ENCODE data around the gene LDLRAD2. TPM values are rescaled to one million over a fixed set of nuclear protein-coding genes. Genes with fewer than 3 reads are reported as not detected.

Gene LDLRAD2
- total RNA-seq, 4 donors from 2014 or later, result 0.22 TPM; not detected in 3

DNA sequence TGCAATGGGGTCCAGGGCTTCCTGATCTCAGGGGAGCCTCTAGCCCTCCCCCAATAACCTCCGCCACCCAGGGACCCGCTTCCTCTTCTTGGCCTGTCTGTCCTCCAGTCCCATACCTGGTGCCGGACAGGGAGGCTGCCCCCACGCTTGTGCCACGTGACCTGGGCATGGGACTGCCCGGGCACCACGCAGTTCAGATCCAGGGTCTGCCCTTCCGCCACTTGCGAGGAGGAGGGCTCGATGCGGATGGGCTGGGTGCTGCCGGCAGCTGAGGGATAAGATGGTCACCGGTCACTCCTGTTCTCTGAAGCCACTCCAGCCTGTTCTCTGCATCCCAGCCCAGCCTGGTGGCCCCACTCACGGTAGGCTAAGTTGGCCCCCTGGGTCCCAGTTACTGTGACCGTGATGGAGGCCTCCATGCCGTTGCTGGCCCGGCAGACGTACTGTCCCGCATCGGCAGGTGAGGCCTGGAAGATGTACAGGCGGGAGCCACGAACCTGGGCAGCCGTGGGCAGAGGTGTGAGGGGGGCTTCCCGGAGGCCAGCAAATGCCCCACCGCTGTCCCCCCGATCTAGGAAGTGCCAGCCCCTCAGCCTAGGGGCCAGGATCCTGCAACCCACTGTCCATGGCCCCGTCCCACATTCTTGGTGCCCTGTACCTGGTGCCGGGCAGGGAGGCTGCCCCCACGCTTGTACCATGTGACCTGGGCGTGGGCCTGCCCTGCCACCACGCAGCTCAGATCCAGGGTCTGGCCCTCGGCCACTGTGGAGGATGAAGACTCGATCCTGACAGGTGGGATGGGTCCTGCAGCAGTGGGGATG, 39.6 kb downstream of the LDLRAD2 start:
- DNase-seq, result no peak
- H3K4me1 ChIP-seq, result no peaks in the 10 kb centered on the region
- TF ChIP-seq, protein P1, sequence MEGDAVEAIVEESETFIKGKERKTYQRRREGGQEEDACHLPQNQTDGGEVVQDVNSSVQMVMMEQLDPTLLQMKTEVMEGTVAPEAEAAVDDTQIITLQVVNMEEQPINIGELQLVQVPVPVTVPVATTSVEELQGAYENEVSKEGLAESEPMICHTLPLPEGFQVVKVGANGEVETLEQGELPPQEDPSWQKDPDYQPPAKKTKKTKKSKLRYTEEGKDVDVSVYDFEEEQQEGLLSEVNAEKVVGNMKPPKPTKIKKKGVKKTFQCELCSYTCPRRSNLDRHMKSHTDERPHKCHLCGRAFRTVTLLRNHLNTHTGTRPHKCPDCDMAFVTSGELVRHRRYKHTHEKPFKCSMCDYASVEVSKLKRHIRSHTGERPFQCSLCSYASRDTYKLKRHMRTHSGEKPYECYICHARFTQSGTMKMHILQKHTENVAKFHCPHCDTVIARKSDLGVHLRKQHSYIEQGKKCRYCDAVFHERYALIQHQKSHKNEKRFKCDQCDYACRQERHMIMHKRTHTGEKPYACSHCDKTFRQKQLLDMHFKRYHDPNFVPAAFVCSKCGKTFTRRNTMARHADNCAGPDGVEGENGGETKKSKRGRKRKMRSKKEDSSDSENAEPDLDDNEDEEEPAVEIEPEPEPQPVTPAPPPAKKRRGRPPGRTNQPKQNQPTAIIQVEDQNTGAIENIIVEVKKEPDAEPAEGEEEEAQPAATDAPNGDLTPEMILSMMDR (IDR thresholded peaks at IDR 0.05), result no peak
- TF ChIP-seq POLR2A (IDR thresholded peaks at IDR 0.05), result no peak
- no peak overlapping the region for H3K27ac ChIP-seq
- no peaks in the 10 kb centered on the region for H3K27me3 ChIP-seq
- intact Hi-C loops (cut with DNase I), result no loop called here
- WGBS, 2 donors, result 88 to 91% methylated on average over 18 to 19 of the region's 33 CpGs
- H3K9me3 ChIP-seq, result no peaks in the 10 kb centered on the region
- H3K4me3 ChIP-seq (replicated peaks in 1 of 3), result no peak overlapping the region
- peaks cover 93% of the 10 kb centered on the region in 2 donors for H3K36me3 ChIP-seq

DNA sequence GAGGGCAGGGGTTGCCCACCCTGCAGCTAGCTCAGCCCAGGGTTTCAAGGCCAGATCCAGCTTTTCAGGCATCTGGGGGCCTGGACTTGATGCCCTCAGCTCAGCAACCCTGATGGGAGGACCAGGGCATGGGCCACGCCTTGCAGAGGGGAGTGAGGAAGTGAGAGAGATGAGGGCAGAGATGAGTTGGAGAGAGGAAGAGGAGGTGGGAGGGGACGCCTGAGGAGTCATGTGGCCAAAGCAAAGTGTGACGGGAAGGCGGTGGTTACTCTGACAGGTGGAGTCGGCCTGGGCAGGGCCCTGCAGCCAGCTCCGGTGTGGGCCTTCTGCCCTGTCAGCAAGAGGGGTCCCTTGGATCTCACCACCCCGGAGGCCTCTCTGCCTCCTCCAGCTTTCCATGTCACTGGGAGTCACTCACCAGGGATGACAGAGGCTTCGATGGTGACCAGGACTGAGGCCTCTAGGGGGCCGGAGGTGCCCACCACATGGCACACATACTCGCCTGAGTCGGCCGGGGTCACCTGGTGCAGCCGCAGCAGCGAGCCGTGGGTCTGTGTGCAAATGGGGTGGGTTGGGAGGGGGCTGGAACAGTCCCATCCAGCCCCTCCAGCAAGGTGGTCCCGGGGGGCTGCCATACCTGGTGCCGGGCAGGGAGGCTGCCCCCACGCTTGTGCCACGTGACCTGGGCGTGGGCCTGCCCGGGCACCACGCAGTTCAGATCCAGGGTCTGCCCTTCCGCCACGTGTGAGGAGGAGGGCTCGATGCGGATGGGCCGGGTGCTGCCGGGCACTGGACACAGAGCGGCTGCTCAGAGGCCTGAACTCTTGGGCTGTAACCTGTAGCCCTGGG, 40.4 kb downstream of the LDLRAD2 start:
- TF ChIP-seq POLR2A (IDR thresholded peaks at IDR 0.05), result no peak
- TF ChIP-seq, protein P1 (IDR thresholded peaks at IDR 0.05), result no peak
- 93 to 94% methylated on average over 14 to 23 of the region's 29 CpGs for WGBS, 2 donors
- no peak overlapping the region for H3K4me3 ChIP-seq (replicated peaks in 1 of 3)
- DNase-seq, result no peak
- H3K9me3 ChIP-seq, result no peaks in the 10 kb centered on the region
- H3K27ac ChIP-seq, result no peak overlapping the region
- H3K36me3 ChIP-seq, result peaks cover 91 to 93% of the 10 kb centered on the region in 2 donors
- H3K27me3 ChIP-seq, result no peaks in the 10 kb centered on the region
- H3K4me1 ChIP-seq, result no peaks in the 10 kb centered on the region
- intact Hi-C loops (cut with DNase I), result no loop called here

DNA sequence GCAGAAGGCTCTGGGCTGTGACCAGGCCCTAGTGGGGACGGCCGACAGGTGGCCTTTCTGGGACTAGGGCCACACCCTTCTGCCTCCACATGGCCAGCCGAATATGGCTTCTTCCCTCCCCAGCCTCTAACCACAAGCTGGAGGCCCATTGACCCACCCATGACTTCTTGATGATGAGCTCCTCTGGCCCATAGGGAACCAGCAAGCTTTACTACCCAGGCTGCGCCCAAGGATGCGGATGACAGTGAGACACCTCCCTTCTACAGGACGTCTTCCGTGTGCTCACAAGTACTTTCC, 41.0 kb downstream of the LDLRAD2 start:
- Histone ChIP-seq H3K4me3 (replicated peaks in 1 of 3) (no peak overlapping the region), H3K27me3 (no peaks in the 10 kb centered on the region), H3K4me1 (no peaks in the 10 kb centered on the region), H3K36me3 (peaks cover 89 to 93% of the 10 kb centered on the region in 2 donors), H3K27ac (no peak overlapping the region), H3K9me3 (no peaks in the 10 kb centered on the region)
- intact Hi-C loops (cut with DNase I), result no loop called here
- TF ChIP-seq POLR2A (IDR thresholded peaks at IDR 0.05), result no peak
- TF ChIP-seq, protein P1 (IDR thresholded peaks at IDR 0.05), result no peak
- DNase-seq, result no peak
- 92 to 94% methylated on average over 5 to 7 of the region's 7 CpGs for WGBS, 2 donors

DNA sequence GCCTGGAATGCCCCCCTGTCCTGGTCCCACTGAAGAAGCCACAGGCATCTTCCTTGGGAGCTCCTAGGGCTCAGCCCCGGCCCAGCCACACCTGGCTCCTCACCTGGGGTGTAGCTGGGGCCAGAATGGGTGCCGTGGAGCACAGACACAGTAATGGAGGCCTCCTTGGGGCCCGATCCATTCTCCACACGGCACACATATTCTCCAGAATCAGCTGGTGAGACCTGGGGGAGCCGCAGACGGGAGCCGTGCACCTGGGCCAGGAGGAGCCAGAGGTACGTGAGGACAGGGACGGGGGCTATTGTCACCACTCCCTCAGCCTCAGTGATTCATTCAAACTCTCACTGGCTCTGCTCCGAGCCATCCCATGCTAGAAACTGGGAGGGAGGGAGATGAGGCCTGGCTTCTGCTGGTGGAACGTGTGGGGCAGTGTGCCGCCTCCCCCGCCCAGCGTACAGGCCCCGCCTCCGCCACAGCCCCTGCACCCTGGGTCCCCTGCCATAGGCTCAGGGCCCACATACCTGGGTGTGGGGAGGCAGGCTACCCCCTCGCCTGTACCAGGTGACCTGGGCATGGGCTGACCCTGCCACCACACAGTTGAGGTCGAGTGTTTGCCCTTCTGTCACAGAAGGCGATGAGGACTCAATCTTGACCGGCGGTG, 42.2 kb downstream of the LDLRAD2 start:
- Histone ChIP-seq H3K9me3 (no peaks in the 10 kb centered on the region), H3K27ac (no peak overlapping the region), H3K4me1 (no peaks in the 10 kb centered on the region), H3K36me3 (peaks cover 89 to 93% of the 10 kb centered on the region in 2 donors), H3K4me3 (replicated peaks in 1 of 3) (no peak overlapping the region), H3K27me3 (no peaks in the 10 kb centered on the region)
- no peak for TF ChIP-seq POLR2A (IDR thresholded peaks at IDR 0.05)
- TF ChIP-seq, protein P1 (IDR thresholded peaks at IDR 0.05), result no peak
- no peak for DNase-seq
- 92 to 96% methylated on average over 4 to 17 of the region's 21 CpGs for WGBS, 2 donors
- intact Hi-C loops (cut with DNase I), result no loop called here

Measured in thyroid gland (tissue), 4 donors.